ENCODE data around the gene TDRD10.

TDRD10 gene

GRCh38 chr1:154583773-154584172, 81.8 kb downstream of the TDRD10 start:
- no peak for DNase-seq

- no peak for DNase-seq
Observed at GRCh38 chr1:154584267-154584994, 82.4 kb downstream of the TDRD10 start.

- no peak for DNase-seq
Observed at GRCh38 chr1:154586231-154586630, 84.2 kb downstream of the TDRD10 start.

GRCh38 chr1:154586641-154587040, 84.6 kb downstream of the TDRD10 start:
- DNase-seq: no peak

- DNase-seq: no peak
Observed at GRCh38 chr1:154589780-154590179, 87.8 kb downstream of the TDRD10 start.

GRCh38 chr1:154590756-154591155, 88.7 kb downstream of the TDRD10 start:
- DNase-seq: no peak

- no peak for DNase-seq
Observed at GRCh38 chr1:154591206-154591605, 89.2 kb downstream of the TDRD10 start.

GRCh38 chr1:154593390-154593789, 91.4 kb downstream of the TDRD10 start:
- DNase-seq: no peak

- no peak for DNase-seq
Observed at GRCh38 chr1:154594811-154595210, 92.8 kb downstream of the TDRD10 start.

- DNase-seq: no peak
Observed at GRCh38 chr1:154595621-154596020, 93.6 kb downstream of the TDRD10 start.
